Measurements from ENCODE around the gene SMIM1. TPM values are rescaled to one million over a fixed set of nuclear protein-coding genes. Genes with fewer than 3 reads are reported as not detected.

Gene SMIM1
- polyA plus RNA-seq, 1 experiment, result 1.0 TPM

DNA sequence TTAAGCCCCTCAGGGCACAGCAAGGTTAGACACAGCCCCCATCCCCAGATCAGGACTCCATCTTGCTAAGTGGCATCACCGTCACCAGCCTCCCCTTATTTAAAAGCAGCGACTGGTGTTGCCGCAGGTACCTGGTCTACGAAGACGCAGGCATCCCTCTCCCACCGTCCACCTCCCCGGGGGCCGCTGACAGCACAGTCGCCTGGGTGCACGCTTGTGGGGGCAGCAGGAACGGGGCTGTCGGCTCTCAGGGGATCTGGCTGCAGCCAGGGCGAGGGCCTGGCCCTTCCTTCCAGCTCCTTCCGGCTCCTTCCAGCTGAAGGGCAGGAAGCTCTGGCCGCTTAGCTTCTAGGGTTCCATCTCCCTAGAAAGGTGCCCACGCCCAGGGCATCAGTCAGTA lies 37.9 kb upstream of the SMIM1 start:
- no peaks in the 10 kb centered on the region; the same call in 1 of the 2 replicates for H3K27me3 ChIP-seq (ENCODE audit: control insufficient read depth, insufficient read depth, low read length)
- CTCF ChIA-PET, result interaction anchor here (3.7 kb wide), 1 partner anchor 10 kb away, joined by 30 read pairs; no protein-coding TSS in a partner anchor
- TF ChIP-seq, protein P1, sequence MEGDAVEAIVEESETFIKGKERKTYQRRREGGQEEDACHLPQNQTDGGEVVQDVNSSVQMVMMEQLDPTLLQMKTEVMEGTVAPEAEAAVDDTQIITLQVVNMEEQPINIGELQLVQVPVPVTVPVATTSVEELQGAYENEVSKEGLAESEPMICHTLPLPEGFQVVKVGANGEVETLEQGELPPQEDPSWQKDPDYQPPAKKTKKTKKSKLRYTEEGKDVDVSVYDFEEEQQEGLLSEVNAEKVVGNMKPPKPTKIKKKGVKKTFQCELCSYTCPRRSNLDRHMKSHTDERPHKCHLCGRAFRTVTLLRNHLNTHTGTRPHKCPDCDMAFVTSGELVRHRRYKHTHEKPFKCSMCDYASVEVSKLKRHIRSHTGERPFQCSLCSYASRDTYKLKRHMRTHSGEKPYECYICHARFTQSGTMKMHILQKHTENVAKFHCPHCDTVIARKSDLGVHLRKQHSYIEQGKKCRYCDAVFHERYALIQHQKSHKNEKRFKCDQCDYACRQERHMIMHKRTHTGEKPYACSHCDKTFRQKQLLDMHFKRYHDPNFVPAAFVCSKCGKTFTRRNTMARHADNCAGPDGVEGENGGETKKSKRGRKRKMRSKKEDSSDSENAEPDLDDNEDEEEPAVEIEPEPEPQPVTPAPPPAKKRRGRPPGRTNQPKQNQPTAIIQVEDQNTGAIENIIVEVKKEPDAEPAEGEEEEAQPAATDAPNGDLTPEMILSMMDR (IDR thresholded peaks at IDR 0.05; ENCODE audit: insufficient read depth, low read depth, low read length), result no peak
- POLR2A ChIA-PET, result interaction anchor here (0.6 kb wide), 1 partner anchor 75 kb away, joined by 3 read pairs; no protein-coding TSS in a partner anchor
- peaks cover 8% of the 10 kb centered on the region for H3K36me3 ChIP-seq (ENCODE audit: control insufficient read depth, insufficient read depth, low read length)
- H3K4me3 ChIP-seq (ENCODE audit: low read depth, low read length), result no peak overlapping the region
- DNase-seq (ENCODE audit: low read depth), result no peak

DNA sequence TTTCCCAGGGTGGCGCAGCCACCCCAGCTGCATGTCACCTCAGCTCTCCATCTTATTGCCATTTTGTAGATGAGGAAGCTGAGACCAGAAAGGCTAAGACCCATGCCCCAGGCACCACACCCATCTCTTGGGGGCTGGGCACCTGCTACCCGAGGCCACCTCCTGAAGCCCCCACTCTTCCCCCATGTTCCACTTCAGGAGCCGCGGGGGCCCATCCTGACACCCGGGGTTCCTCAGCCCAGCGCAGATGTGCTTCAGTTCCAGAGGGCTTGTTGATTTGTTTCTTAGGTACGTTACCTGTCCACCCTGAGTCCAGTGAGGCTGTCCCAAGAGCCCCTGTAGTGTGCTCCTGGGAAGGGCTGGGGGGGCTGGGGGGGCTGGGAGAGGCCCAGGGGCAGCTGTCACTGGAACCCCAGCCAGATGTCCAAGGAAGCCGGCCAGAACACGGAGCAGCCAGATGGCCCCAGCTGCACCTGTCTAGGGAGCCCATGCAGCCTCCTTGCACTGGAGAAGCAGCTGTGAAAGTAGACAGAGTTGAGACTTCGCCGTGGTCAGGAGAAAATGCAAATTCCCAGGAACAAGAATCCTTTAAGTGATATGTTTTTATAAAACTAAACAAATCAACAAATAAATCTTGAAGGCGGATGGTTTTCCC lies 37.4 kb upstream of the SMIM1 start:
- DNase-seq (ENCODE audit: low read depth), result no peak
- TF ChIP-seq, protein P1 (IDR thresholded peaks at IDR 0.05; ENCODE audit: insufficient read depth, low read depth, low read length), result no peak
- ChIA-PET CTCF (interaction anchor here (3.7 kb wide), 1 partner anchor 11 kb away, joined by 30 read pairs; no protein-coding TSS in a partner anchor), POLR2A (interaction anchor here (0.6 kb wide), 1 partner anchor 75 kb away, joined by 3 read pairs; no protein-coding TSS in a partner anchor)
- Histone ChIP-seq H3K36me3 (ENCODE audit: control insufficient read depth, insufficient read depth, low read length) (peaks cover 9% of the 10 kb centered on the region), H3K4me3 (ENCODE audit: low read depth, low read length) (no peak overlapping the region), H3K27me3 (ENCODE audit: control insufficient read depth, insufficient read depth, low read length) (no peaks in the 10 kb centered on the region; the same call in 1 of the 2 replicates)

DNA sequence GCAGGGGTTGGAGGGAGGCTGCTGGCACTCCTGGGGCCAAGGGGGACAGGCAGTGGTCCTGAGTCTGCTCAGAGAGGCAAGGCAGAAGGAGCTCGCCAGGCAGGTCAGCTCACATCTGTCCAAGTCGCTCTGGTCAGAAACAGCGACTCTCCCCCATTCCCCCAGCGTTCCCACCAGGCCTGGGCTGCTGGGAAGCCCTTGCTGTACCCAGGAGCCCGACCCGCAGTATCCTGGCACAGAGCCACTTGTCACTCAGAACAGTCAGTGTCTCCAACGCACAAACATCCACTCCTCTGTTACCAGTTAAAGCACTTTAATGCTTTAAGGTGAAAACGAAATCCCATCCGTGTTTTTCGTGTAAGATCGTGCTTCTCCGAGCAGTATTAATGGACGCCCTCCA lies 36.9 kb upstream of the SMIM1 start:
- CTCF ChIA-PET, result interaction anchor here (3.7 kb wide), 1 partner anchor 11 kb away, joined by 30 read pairs; no protein-coding TSS in a partner anchor

DNA sequence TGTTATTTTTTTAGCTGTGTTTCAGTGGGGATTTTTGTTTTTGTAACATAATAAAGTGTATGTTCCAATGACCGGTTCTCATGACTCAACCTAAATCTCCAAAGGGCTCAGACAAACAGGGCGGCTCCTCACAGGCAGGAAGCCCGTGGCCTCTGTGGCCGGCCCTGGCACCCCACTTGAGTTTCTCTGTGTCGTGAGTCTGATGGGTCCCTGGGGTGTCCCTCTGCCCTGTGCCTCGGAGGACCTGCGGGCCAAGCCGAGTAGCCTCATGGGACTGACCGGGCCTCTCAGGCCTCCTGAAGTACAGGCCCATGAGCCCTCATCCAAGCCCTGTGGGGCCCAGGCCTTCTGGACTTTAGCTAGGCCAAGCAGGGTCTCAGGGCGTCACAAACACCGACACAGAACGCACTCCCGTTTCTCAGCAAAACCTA lies 36.4 kb upstream of the SMIM1 start:
- TF ChIP-seq, protein P1 (IDR thresholded peaks at IDR 0.05; ENCODE audit: insufficient read depth, low read depth, low read length), result no peak
- ChIA-PET POLR2A (no interaction called here), CTCF (interaction anchor here (0.7 kb wide), 1 partner anchor 12 kb away, joined by 3 read pairs; no protein-coding TSS in a partner anchor)
- Histone ChIP-seq H3K36me3 (ENCODE audit: control insufficient read depth, insufficient read depth, low read length) (peaks cover 10% of the 10 kb centered on the region), H3K4me3 (ENCODE audit: low read depth, low read length) (no peak overlapping the region), H3K27me3 (ENCODE audit: control insufficient read depth, insufficient read depth, low read length) (no peaks in the 10 kb centered on the region; the same call in 1 of the 2 replicates)
- no peak for DNase-seq (ENCODE audit: low read depth)

More for the DNA sequence above, 36.9 kb upstream of the SMIM1 start:
- TF ChIP-seq, protein P1 (IDR thresholded peaks at IDR 0.05; ENCODE audit: insufficient read depth, low read depth, low read length), result no peak
- DNase-seq (ENCODE audit: low read depth), result no peak
- Histone ChIP-seq H3K4me3 (ENCODE audit: low read depth, low read length) (no peak overlapping the region), H3K36me3 (ENCODE audit: control insufficient read depth, insufficient read depth, low read length) (peaks cover 10% of the 10 kb centered on the region), H3K27me3 (ENCODE audit: control insufficient read depth, insufficient read depth, low read length) (no peaks in the 10 kb centered on the region; the same call in 1 of the 2 replicates)
- POLR2A ChIA-PET, result no interaction called here

DNA sequence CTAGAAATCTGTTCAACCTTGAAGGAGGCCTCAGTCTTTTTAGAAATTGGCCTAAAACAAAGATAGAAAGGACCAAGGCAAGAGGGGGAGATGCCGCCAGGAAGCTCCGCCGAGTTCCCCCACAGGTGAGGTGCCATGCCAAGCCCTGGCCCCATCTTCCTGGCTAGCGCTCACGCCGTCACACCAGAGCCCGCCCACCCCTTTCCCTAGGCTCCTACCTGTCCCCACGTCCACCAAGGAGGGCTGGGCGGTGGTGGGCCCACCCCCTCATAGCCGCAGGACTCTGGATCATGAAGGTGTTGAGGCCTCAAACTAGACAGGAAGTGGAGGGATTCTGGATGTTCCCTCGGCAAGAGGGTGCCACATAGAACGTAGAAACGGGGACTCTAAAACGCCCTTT lies 35.8 kb upstream of the SMIM1 start:
- ChIA-PET CTCF (interaction anchor here (0.7 to 1.8 kb wide), 2 partner anchors 12 kb away, joined by 3 to 7 read pairs; no protein-coding TSS in a partner anchor), POLR2A (no interaction called here)
- Histone ChIP-seq H3K4me3 (ENCODE audit: low read depth, low read length) (no peak overlapping the region), H3K36me3 (ENCODE audit: control insufficient read depth, insufficient read depth, low read length) (peaks cover 11% of the 10 kb centered on the region), H3K27me3 (ENCODE audit: control insufficient read depth, insufficient read depth, low read length) (no peaks in the 10 kb centered on the region; the same call in 1 of the 2 replicates)
- TF ChIP-seq, protein P1 (IDR thresholded peaks at IDR 0.05; ENCODE audit: insufficient read depth, low read depth, low read length), result no peak
- no peak for DNase-seq (ENCODE audit: low read depth)
